T-helper 1 cell treated with Interleukin-12 subunit alpha and Interleukin-12 subunit beta and Interleukin-4 antibody, amounts not matched to agents 30 μg/mL and 1 μg/mL, for 36 hours (primary cell): ENCODE results near the gene PACS2.
"Not testable (repeated sequence)": the region's sequence is repeated elsewhere in the genome, so short reads cannot be mapped to it uniquely, and the experiment has no call there.

ENCODE experiments used
- H3K27ac Mint-ChIP-seq: one replicate; pipeline ENCODE4 v1.8.0; 2021; ENCODE audit warnings: mild to moderate bottlenecking, mixed read lengths
- H3K27me3 Mint-ChIP-seq: one replicate; pipeline ENCODE4 v1.8.0; 2021; ENCODE audit warnings: low read depth, mixed read lengths
- H3K36me3 Mint-ChIP-seq: one replicate; pipeline ENCODE4 v1.8.0; 2021; ENCODE audit warnings: low read depth, mixed read lengths
- H3K4me1 Mint-ChIP-seq: one replicate; pipeline ENCODE4 v1.8.0; 2021; ENCODE audit warnings: low read depth, mixed read lengths
- H3K4me3 Mint-ChIP-seq: one replicate; pipeline ENCODE4 v1.8.0; 2021; ENCODE audit warnings: mild to moderate bottlenecking, moderate library complexity, mixed read lengths
- H3K9me3 Mint-ChIP-seq: one replicate; pipeline ENCODE4 v1.8.0; 2021; ENCODE audit warnings: mixed read lengths

Gene PACS2

GRCh38 chr14:105316968-105317510 is 2.5 kb downstream of the PACS2 start:
- H3K27ac Mint-ChIP-seq, result no peak overlapping the region
- H3K27me3 Mint-ChIP-seq, result no peaks in the 10 kb centered on the region
- peaks cover 11% of the 10 kb centered on the region for H3K4me1 Mint-ChIP-seq
- no peaks in the 10 kb centered on the region for H3K36me3 Mint-ChIP-seq
- peak overlapping the region; percentile 31 for H3K4me3 Mint-ChIP-seq
- no peaks in the 10 kb centered on the region for H3K9me3 Mint-ChIP-seq

- Mint-ChIP-seq H3K27me3 (no peaks in the 10 kb centered on the region), H3K4me3 (no peak overlapping the region), H3K4me1 (peaks cover 13% of the 10 kb centered on the region), H3K9me3 (no peaks in the 10 kb centered on the region), H3K36me3 (peaks cover 1% of the 10 kb centered on the region), H3K27ac (no peak overlapping the region)
Observed at GRCh38 chr14:105317546-105317945, 3.0 kb downstream of the PACS2 start.

- Mint-ChIP-seq H3K27ac (no peak overlapping the region), H3K27me3 (no peaks in the 10 kb centered on the region), H3K4me3 (no peak overlapping the region)
Observed at GRCh38 chr14:105322791-105323556, 8.4 kb downstream of the PACS2 start.

GRCh38 chr14:105323663-105324062 is 9.1 kb downstream of the PACS2 start:
- H3K4me3 Mint-ChIP-seq, result no peak overlapping the region
- H3K36me3 Mint-ChIP-seq, result peaks cover 6% of the 10 kb centered on the region
- no peaks in the 10 kb centered on the region for H3K9me3 Mint-ChIP-seq
- H3K27me3 Mint-ChIP-seq, result no peaks in the 10 kb centered on the region
- no peak overlapping the region for H3K27ac Mint-ChIP-seq
- H3K4me1 Mint-ChIP-seq, result peaks cover 10% of the 10 kb centered on the region

More at GRCh38 chr14:105322791-105323556, 8.4 kb downstream of the PACS2 start:
- no peaks in the 10 kb centered on the region for H3K9me3 Mint-ChIP-seq
- peaks cover 10% of the 10 kb centered on the region for H3K4me1 Mint-ChIP-seq
- peaks cover 6% of the 10 kb centered on the region for H3K36me3 Mint-ChIP-seq

GRCh38 chr14:105324080-105324778 is 9.7 kb downstream of the PACS2 start:
- Mint-ChIP-seq H3K4me1 (peaks cover 10% of the 10 kb centered on the region), H3K27ac (no peak overlapping the region), H3K9me3 (no peaks in the 10 kb centered on the region), H3K36me3 (peaks cover 6% of the 10 kb centered on the region), H3K27me3 (no peaks in the 10 kb centered on the region), H3K4me3 (no peak overlapping the region)

- Mint-ChIP-seq H3K27ac (no peak overlapping the region), H3K36me3 (peaks cover 6% of the 10 kb centered on the region), H3K27me3 (no peaks in the 10 kb centered on the region), H3K9me3 (no peaks in the 10 kb centered on the region), H3K4me3 (no peak overlapping the region), H3K4me1 (peaks cover 10% of the 10 kb centered on the region)
Observed at GRCh38 chr14:105324871-105325270, 10.3 kb downstream of the PACS2 start.

- H3K27me3 Mint-ChIP-seq, result no peaks in the 10 kb centered on the region
- no peaks in the 10 kb centered on the region for H3K9me3 Mint-ChIP-seq
- H3K4me3 Mint-ChIP-seq, result no peak overlapping the region
- H3K4me1 Mint-ChIP-seq, result peaks cover 10% of the 10 kb centered on the region
- H3K27ac Mint-ChIP-seq, result no peak overlapping the region
- H3K36me3 Mint-ChIP-seq, result peaks cover 6% of the 10 kb centered on the region
Observed at GRCh38 chr14:105325303-105325702, 10.8 kb downstream of the PACS2 start.

GRCh38 chr14:105325716-105326567 is 11.4 kb downstream of the PACS2 start:
- Mint-ChIP-seq H3K4me1 (peaks cover 12% of the 10 kb centered on the region), H3K36me3 (peaks cover 6% of the 10 kb centered on the region), H3K4me3 (no peak overlapping the region), H3K27me3 (no peaks in the 10 kb centered on the region), H3K27ac (no peak overlapping the region), H3K9me3 (no peaks in the 10 kb centered on the region)

- H3K9me3 Mint-ChIP-seq, result no peaks in the 10 kb centered on the region
Observed at GRCh38 chr14:105326568-105326867, 12.0 kb downstream of the PACS2 start.

GRCh38 chr14:105326891-105327694 is 12.5 kb downstream of the PACS2 start:
- no peak overlapping the region for H3K4me3 Mint-ChIP-seq
- H3K27me3 Mint-ChIP-seq, result no peaks in the 10 kb centered on the region
- peaks cover 16% of the 10 kb centered on the region for H3K4me1 Mint-ChIP-seq
- no peaks in the 10 kb centered on the region for H3K9me3 Mint-ChIP-seq
- H3K36me3 Mint-ChIP-seq, result peaks cover 6% of the 10 kb centered on the region
- H3K27ac Mint-ChIP-seq, result no peak overlapping the region

More at GRCh38 chr14:105326568-105326867, 12.0 kb downstream of the PACS2 start:
- Mint-ChIP-seq H3K27ac (no peak overlapping the region), H3K4me1 (peaks cover 12% of the 10 kb centered on the region), H3K4me3 (no peak overlapping the region), H3K27me3 (no peaks in the 10 kb centered on the region), H3K36me3 (peaks cover 6% of the 10 kb centered on the region)

GRCh38 chr14:105327695-105328045 is 13.1 kb downstream of the PACS2 start:
- not testable (repeated sequence) for H3K36me3 Mint-ChIP-seq, H3K27ac Mint-ChIP-seq, H3K4me3 Mint-ChIP-seq, H3K9me3 Mint-ChIP-seq, H3K27me3 Mint-ChIP-seq
- H3K4me1 Mint-ChIP-seq, result peaks cover 13% of the 10 kb centered on the region

- Mint-ChIP-seq H3K27ac (no peak overlapping the region), H3K4me1 (peaks cover 9% of the 10 kb centered on the region), H3K4me3 (no peak overlapping the region), H3K36me3 (peaks cover 1% of the 10 kb centered on the region), H3K9me3 (no peaks in the 10 kb centered on the region), H3K27me3 (no peaks in the 10 kb centered on the region)
Observed at GRCh38 chr14:105328070-105328677, 13.6 kb downstream of the PACS2 start.

GRCh38 chr14:105328678-105329390 is 14.3 kb downstream of the PACS2 start:
- H3K27me3 Mint-ChIP-seq, result no peaks in the 10 kb centered on the region
- no peak overlapping the region for H3K27ac Mint-ChIP-seq
- no peaks in the 10 kb centered on the region for H3K36me3 Mint-ChIP-seq
- H3K4me1 Mint-ChIP-seq, result peaks cover 7% of the 10 kb centered on the region
- H3K9me3 Mint-ChIP-seq, result no peaks in the 10 kb centered on the region
- H3K4me3 Mint-ChIP-seq, result no peak overlapping the region
